B cell (primary cell): ENCODE data around the gene ABCG1. TPM values are rescaled to one million over a fixed set of nuclear protein-coding genes. Genes with fewer than 3 reads are reported as not detected.
A peak's percentile ranks its signal among the peaks of the same experiment; 100 is the strongest.

Source experiments
- ATAC-seq: fragments of 200-7000 bp; cut with Tn5 transposase; one replicate; pipeline ENCODE4 v1.10.0; 2021; ENCODE audit warnings: low read depth, mild to moderate bottlenecking, moderate number of reproducible peaks, moderate library complexity
- CTCF ChIA-PET: fragments of 350-600 bp; sonication (Branson Sonifier 250); formaldehyde crosslinking; loops from one replicate; lab custom pipeline; 2021; ENCODE audit warnings: antibody characterized with exemption, inconsistent platforms; lab: Charles Lee
- POLR2A ChIA-PET: fragments of 350-600 bp; sonication (Branson Sonifier 250); formaldehyde crosslinking; loops from one replicate; lab custom pipeline; 2021; ENCODE audit warnings: antibody characterized with exemption; lab: Charles Lee
- DNase-seq: peaks from one replicate; pipeline ENCODE4 v3.0.0; 2013
- H2AFZ ChIP-seq: 2 replicates; pipeline ENCODE4 v1.6.1; 2012; ENCODE audit warnings: mild to moderate bottlenecking, low read depth, low read length; ENCODE audit not compliant: insufficient read depth, poor library complexity, severe bottlenecking
- H3K27ac ChIP-seq, 2 donors: 1 replicate in 1 of 2; 2 replicates in 1 of 2; pipeline ENCODE4 v1.5.1; 2012 to 2013; ENCODE audit warnings: low read length in 2 of 2, mild to moderate bottlenecking in 2 of 2, moderate library complexity in 1 of 2
- H3K27me3 ChIP-seq, 4 experiments: fragments of 200-600 bp in 1 of 4; sonication (generic) in 1 of 4; replicated peaks in 1 of 4; 1 replicate in 2 of 4; 2 replicates in 2 of 4; pipeline versions ENCODE4 v1.6.1 to v1.7.0; 2013 to 2016; ENCODE audit warnings: low read length in 3 of 4, mild to moderate bottlenecking in 2 of 4, mixed read lengths in 1 of 4, moderate library complexity in 1 of 4; ENCODE audit not compliant: insufficient read depth in 4 of 4, control insufficient read depth in 3 of 4; ENCODE audit errors: control extremely low read depth in 1 of 4
- H3K36me3 ChIP-seq, 2 experiments: replicated peaks in 1 of 2; 1 replicate in 1 of 2; 2 replicates in 1 of 2; pipeline versions ENCODE4 v1.6.1 to v1.7.1; 2013; ENCODE audit warnings: low read length in 1 of 2; ENCODE audit not compliant: insufficient read depth in 2 of 2, control insufficient read depth in 1 of 2; ENCODE audit errors: control extremely low read depth in 1 of 2, extremely low read depth in 1 of 2
- H3K4me1 ChIP-seq, 2 donors: fragments of 200-600 bp in 1 of 2; sonication (generic) in 1 of 2; 1 replicate in 1 of 2; 2 replicates in 1 of 2; pipeline versions ENCODE4 v1.5.1 to v1.6.1; 2013 to 2017; ENCODE audit warnings: low read length in 2 of 2; ENCODE audit not compliant: control insufficient read depth in 2 of 2, insufficient read depth in 2 of 2
- H3K4me2 ChIP-seq: replicated peaks from 2 replicates; pipeline ENCODE3; 2012; ENCODE audit warnings: mild to moderate bottlenecking, low read depth, low read length; ENCODE audit not compliant: poor library complexity, severe bottlenecking
- H3K4me3 ChIP-seq, 5 experiments: fragments of 200-600 bp in 1 of 5; sonication (generic) in 1 of 5; 1 replicate in 3 of 5; 2 replicates in 2 of 5; pipeline versions ENCODE4 v1.5.1 to v1.7.0; 2011 to 2016; ENCODE audit warnings: low read length in 4 of 5, mild to moderate bottlenecking in 4 of 5, low read depth in 2 of 5, control low read depth in 1 of 5, moderate library complexity in 1 of 5; ENCODE audit not compliant: insufficient read depth in 1 of 5; ENCODE audit errors: control extremely low read depth in 1 of 5, extremely low read depth in 1 of 5
- H3K79me2 ChIP-seq: fragments of 200-600 bp; sonication (generic); one replicate; pipeline ENCODE4 v1.6.0; 2016; ENCODE audit warnings: low read length; ENCODE audit not compliant: control insufficient read depth, insufficient read depth
- H3K9ac ChIP-seq: fragments of 200-600 bp; sonication (generic); 2 replicates; pipeline ENCODE4 v1.6.1; 2017; ENCODE audit warnings: mild to moderate bottlenecking, low read length, moderate library complexity
- H3K9me3 ChIP-seq, 3 donors: one replicate each; pipeline versions ENCODE4 v1.6.1 to v1.7.1; 2013; ENCODE audit warnings: low read length in 2 of 3; ENCODE audit not compliant: control insufficient read depth in 2 of 3, insufficient read depth in 1 of 3; ENCODE audit errors: control extremely low read depth in 1 of 3
- H4K20me1 ChIP-seq: 2 replicates; pipeline ENCODE4 v1.6.0; 2012; ENCODE audit warnings: mild to moderate bottlenecking, low read length; ENCODE audit not compliant: insufficient read depth, control insufficient read depth, poor library complexity, severe bottlenecking
- H3K27ac Mint-ChIP-seq: one replicate; pipeline ENCODE4 v1.8.0; 2021; ENCODE audit warnings: mixed read lengths
- H3K27me3 Mint-ChIP-seq: one replicate; pipeline ENCODE4 v1.8.0; 2021; ENCODE audit warnings: mixed read lengths
- H3K4me1 Mint-ChIP-seq: one replicate; pipeline ENCODE4 v1.8.0; 2021; ENCODE audit warnings: mixed read lengths
- H3K4me3 Mint-ChIP-seq: one replicate; pipeline ENCODE4 v1.8.0; 2021; ENCODE audit warnings: mixed read lengths
- H3K9me3 Mint-ChIP-seq: one replicate; pipeline ENCODE4 v1.8.0; 2022; ENCODE audit warnings: mixed read lengths; ENCODE audit not compliant: insufficient read depth
- CTCF ChIP-seq: fragments of 200-600 bp; IDR thresholded peaks from one replicate; pipeline ENCODE4 v1.8.0; 2022; ENCODE audit warnings: antibody characterized with exemption, mild to moderate bottlenecking
- EZH2 ChIP-seq: IDR thresholded peaks from 2 replicates; pipeline ENCODE4 v1.6.1; 2012; ENCODE audit warnings: borderline replicate concordance, low read depth, mild to moderate bottlenecking, moderate library complexity, low read length; ENCODE audit not compliant: insufficient read depth, poor library complexity, severe bottlenecking
- WGBS: methylation state at CpG from one replicate; pipeline ENCODE4 v1.1.5; 2013; ENCODE audit warnings: missing lambda C conversion rate; ENCODE audit not compliant: insufficient coverage; 5-methylcytosine and 5-hydroxymethylcytosine counted together
- intact Hi-C: fragments of 100-400 bp; cut with micrococcal nuclease; formaldehyde crosslinking; loops from one replicate; pipeline ENCODE4 v1.10.0; 2022
- polyA plus RNA-seq: library from polyadenylated mRNA; depleted of rRNA; stranded (reverse); fragments of >200 nt; gene quantifications from 2 replicates; pipeline ENCODE4 v1.2.3, GENCODE V29; 2012
- total RNA-seq, 2 donors: library from RNA; stranded (reverse); fragments of 120-200 nt in 1 of 2; gene quantifications; 1 replicate in 1 of 2; 2 replicates in 1 of 2; pipeline versions ENCODE4 v1.2.3 to v1.2.4, GENCODE V29; 2013 to 2022

The ABCG1 gene
- total and polyA plus RNA-seq, 2 donors (not counting 1 experiment from before 2014, with no cell fraction given), result 8.7 to 27.5 TPM

DNA sequence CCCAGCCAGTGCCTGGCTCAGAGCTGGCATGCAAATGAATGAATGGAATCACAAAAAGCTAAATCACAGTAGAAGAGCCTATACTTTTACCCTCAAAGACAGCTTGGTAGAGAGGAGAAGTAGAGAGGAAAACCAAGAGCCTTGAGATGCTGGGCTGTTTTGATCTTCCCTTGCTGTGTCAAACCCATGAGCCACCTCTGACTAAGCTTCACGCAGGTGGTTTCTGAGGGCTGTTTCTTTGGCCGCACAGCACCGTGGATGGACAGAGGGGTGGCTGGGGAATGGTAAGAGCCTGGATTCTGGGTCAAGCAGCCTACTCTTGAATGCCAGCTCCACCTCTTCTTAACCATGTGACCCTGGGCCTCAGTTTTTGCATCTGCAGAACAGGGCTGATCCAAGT, 18.6 kb downstream of the ABCG1 start:
- ChIA-PET POLR2A (interaction anchor here (1.6 kb wide), 1 partner anchor 17 kb away, joined by 5 read pairs; no protein-coding TSS in a partner anchor), CTCF (interaction anchor here (1.1 to 3.2 kb wide), 4 partner anchors 11 to 74 kb away, joined by 4 to 30 read pairs (median 6); no protein-coding TSS in a partner anchor)
- Histone ChIP-seq H4K20me1 (peaks cover 57% of the 10 kb centered on the region), H3K79me2 (peaks cover 77% of the 10 kb centered on the region), H3K4me3 (no peak overlapping the region), H2AFZ (no peak overlapping the region), H3K9ac (no peak overlapping the region), H3K4me1 (peaks cover 66 to 77% of the 10 kb centered on the region in 2 donors), H3K27me3 (no peaks in the 10 kb centered on the region), H3K9me3 (no peaks in the 10 kb centered on the region), H3K4me2 (peak overlapping the region; percentile 91), H3K36me3 (no peaks in the 10 kb centered on the region), H3K27ac (no peak overlapping the region)
- peak overlapping the region; percentile 77 for H3K4me3 Mint-ChIP-seq
- H3K4me1 Mint-ChIP-seq, result peaks cover 76% of the 10 kb centered on the region
- no peak for DNase-seq
- H3K27ac Mint-ChIP-seq, result no peak overlapping the region
- TF ChIP-seq CTCF (no peak), EZH2 (no peak)
- no peaks in the 10 kb centered on the region for H3K27me3 Mint-ChIP-seq
- WGBS, result 100% methylated on average over 2 of the region's 3 CpGs
- intact Hi-C loops, result loop anchor here (10.0 kb wide), 1 partner anchor 873 kb away; the partner anchor contains the start of gene MX2
- H3K9me3 Mint-ChIP-seq, result no peaks in the 10 kb centered on the region
- no peak for ATAC-seq

DNA sequence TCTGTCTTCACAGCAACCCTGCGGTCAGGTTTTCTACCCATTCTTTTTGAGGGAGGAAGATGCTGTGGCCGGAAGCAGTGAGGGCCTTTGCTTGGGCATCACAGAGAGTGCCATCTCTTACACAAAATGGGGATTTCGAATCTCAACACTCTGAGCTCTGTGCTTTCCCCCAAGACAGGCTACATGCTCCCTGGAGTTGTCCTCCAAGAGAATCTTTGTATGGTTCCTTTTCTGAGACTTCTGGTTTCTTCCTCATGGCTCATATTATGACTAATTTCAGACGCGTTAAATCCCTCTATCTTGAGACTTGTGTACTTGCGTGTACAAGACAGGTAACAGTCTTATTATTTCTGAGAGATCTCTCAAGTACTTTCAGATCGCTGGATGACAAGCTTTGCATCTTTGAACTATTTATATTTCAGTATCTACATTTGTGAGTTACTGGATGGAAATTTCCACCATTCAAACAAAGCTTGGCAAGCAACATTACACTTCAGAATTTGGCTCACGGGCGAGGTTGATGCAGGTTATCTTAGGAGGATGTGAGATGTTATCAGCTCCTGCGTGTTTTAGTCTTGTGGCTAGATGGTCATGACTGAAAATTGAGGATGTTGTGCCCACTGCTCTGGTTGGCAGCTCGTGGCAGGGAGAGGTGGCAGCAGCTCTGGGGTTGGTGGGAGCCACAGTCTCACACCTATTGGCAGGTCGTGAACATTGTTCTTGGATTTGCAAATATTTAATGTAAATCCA, 19.4 kb downstream of the ABCG1 start:
- TF ChIP-seq CTCF, result no peak
- no peak for TF ChIP-seq EZH2
- Histone ChIP-seq H3K4me3 (no peak overlapping the region), H2AFZ (no peak overlapping the region), H3K36me3 (no peaks in the 10 kb centered on the region), H3K27ac (no peak overlapping the region), H3K4me1 (peaks cover 65 to 77% of the 10 kb centered on the region in 2 donors), H4K20me1 (peaks cover 65% of the 10 kb centered on the region), H3K79me2 (peaks cover 85% of the 10 kb centered on the region), H3K9me3 (no peaks in the 10 kb centered on the region), H3K4me2 (no peak overlapping the region), H3K27me3 (no peaks in the 10 kb centered on the region), H3K9ac (no peak overlapping the region)
- Mint-ChIP-seq H3K4me1 (peaks cover 75% of the 10 kb centered on the region), H3K4me3 (peak overlapping the region; percentile 49), H3K27ac (peak overlapping the region; percentile 10), H3K27me3 (no peaks in the 10 kb centered on the region), H3K9me3 (no peaks in the 10 kb centered on the region)
- CTCF ChIA-PET, result interaction anchor here (0.7 to 3.2 kb wide), 9 partner anchors 11 to 301 kb away, joined by 3 to 30 read pairs (median 4); no protein-coding TSS in a partner anchor
- intact Hi-C loops, result loop anchor here (10.0 kb wide), 1 partner anchor 874 kb away; the partner anchor contains the start of gene MX2
- no peak for ATAC-seq
- POLR2A ChIA-PET, result interaction anchor here (1.0 to 1.5 kb wide), 2 partner anchors 15 to 51 kb away, joined by 3 to 5 read pairs; no protein-coding TSS in a partner anchor
- peak; percentile 48 for DNase-seq
- WGBS, result 42% methylated on average over 6 of the region's 12 CpGs
